ES-I3 (cell line): ENCODE measurements around the gene MYH13.

Experiments
- H3K36me3 ChIP-seq: 2 replicates; pipeline ENCODE4 v1.6.1; 2013; ENCODE audit warnings: mild to moderate bottlenecking, low read length, control low read depth, moderate library complexity; ENCODE audit not compliant: insufficient read depth
- H3K4me1 ChIP-seq: 2 replicates; pipeline ENCODE4 v1.6.1; 2013; ENCODE audit warnings: mild to moderate bottlenecking, control low read depth, low read length; ENCODE audit not compliant: insufficient read depth
- H3K9ac ChIP-seq: 2 replicates; pipeline ENCODE4 v1.6.1; 2013; ENCODE audit warnings: low read depth, mild to moderate bottlenecking, low read length, moderate library complexity
- H3K9me3 ChIP-seq: 2 replicates; pipeline ENCODE4 v1.6.1; 2013; ENCODE audit warnings: mild to moderate bottlenecking, low read length, moderate library complexity; ENCODE audit not compliant: control insufficient read depth, insufficient read depth

MYH13 gene

GRCh38 chr17:10270258-10270657 lies 102.5 kb downstream of the MYH13 start:
- H3K9me3 ChIP-seq, result no peaks in the 10 kb centered on the region
- H3K4me1 ChIP-seq, result no peaks in the 10 kb centered on the region
- H3K9ac ChIP-seq, result no peak overlapping the region
- H3K36me3 ChIP-seq, result no peaks in the 10 kb centered on the region

- Histone ChIP-seq H3K4me1 (no peaks in the 10 kb centered on the region), H3K9ac (no peak overlapping the region), H3K36me3 (no peaks in the 10 kb centered on the region), H3K9me3 (no peaks in the 10 kb centered on the region)
Observed at GRCh38 chr17:10268005-10268404, 104.8 kb downstream of the MYH13 start.

GRCh38 chr17:10266296-10266876 lies 106.4 kb downstream of the MYH13 start:
- Histone ChIP-seq H3K4me1 (no peaks in the 10 kb centered on the region), H3K9ac (no peak overlapping the region), H3K36me3 (no peaks in the 10 kb centered on the region), H3K9me3 (no peaks in the 10 kb centered on the region)

- no peak overlapping the region for H3K9ac ChIP-seq
- no peaks in the 10 kb centered on the region for H3K9me3 ChIP-seq
- no peaks in the 10 kb centered on the region for H3K4me1 ChIP-seq
- H3K36me3 ChIP-seq, result no peaks in the 10 kb centered on the region
Observed at GRCh38 chr17:10265100-10265810, 107.6 kb downstream of the MYH13 start.

- Histone ChIP-seq H3K36me3 (no peaks in the 10 kb centered on the region), H3K4me1 (no peaks in the 10 kb centered on the region), H3K9me3 (no peaks in the 10 kb centered on the region), H3K9ac (no peak overlapping the region)
Observed at GRCh38 chr17:10264051-10264450, 108.8 kb downstream of the MYH13 start.

- Histone ChIP-seq H3K9me3 (no peaks in the 10 kb centered on the region), H3K9ac (no peak overlapping the region), H3K4me1 (no peaks in the 10 kb centered on the region), H3K36me3 (no peaks in the 10 kb centered on the region)
Observed at GRCh38 chr17:10262451-10262850, 110.4 kb downstream of the MYH13 start.

GRCh38 chr17:10261098-10261497 lies 111.7 kb downstream of the MYH13 start:
- Histone ChIP-seq H3K36me3 (no peaks in the 10 kb centered on the region), H3K9ac (no peak overlapping the region)

GRCh38 chr17:10251212-10251948 lies 121.4 kb downstream of the MYH13 start:
- Histone ChIP-seq H3K9ac (no peak overlapping the region), H3K4me1 (no peaks in the 10 kb centered on the region), H3K36me3 (no peaks in the 10 kb centered on the region), H3K9me3 (no peaks in the 10 kb centered on the region)

More at GRCh38 chr17:10261098-10261497, 111.7 kb downstream of the MYH13 start:
- Histone ChIP-seq H3K9me3 (no peaks in the 10 kb centered on the region), H3K4me1 (no peaks in the 10 kb centered on the region)
